A673 (cell line): ENCODE data around the gene CAPN1. TPM values are rescaled to one million over a fixed set of nuclear protein-coding genes. Genes with fewer than 3 reads are reported as not detected.

Experiments
- BruUV-seq: library from RNA; stranded (reverse); fragments of 400-500 nt; replicated peaks from 2 replicates; lab custom pipeline; 2021; lab: Mats Ljungman, UMichigan
- CTCF ChIA-PET: fragments of 300-600 bp; sonication (Branson Sonifier 250); formaldehyde crosslinking; loops from one replicate; lab custom pipeline; 2022; ENCODE audit warnings: antibody characterized with exemption; lab: Charles Lee
- POLR2A ChIA-PET: fragments of 300-600 bp; sonication (Branson Sonifier 250); formaldehyde crosslinking; loops from one replicate; lab custom pipeline; 2022; ENCODE audit warnings: antibody characterized with exemption; ENCODE audit not compliant: low non-redundant PET; lab: Charles Lee
- DNase-seq: peaks from one replicate; pipeline ENCODE4 v3.0.0-alpha.2; 2015; ENCODE audit warnings: low spot score
- H3K27ac ChIP-seq: fragments of 200-600 bp; sonication (generic); 2 replicates; pipeline ENCODE4 v1.5.1; 2016; ENCODE audit warnings: mixed run types, low read depth, mild to moderate bottlenecking, mixed read lengths, antibody characterized with exemption, low read length; ENCODE audit not compliant: poor library complexity, severe bottlenecking
- H3K27me3 ChIP-seq: fragments of 200-600 bp; sonication (generic); replicated peaks from 2 replicates; pipeline ENCODE4 v1.6.1; 2017; ENCODE audit warnings: mixed run types, low read depth, mild to moderate bottlenecking, mixed read lengths, antibody characterized with exemption, low read length; ENCODE audit not compliant: insufficient read depth, poor library complexity
- H3K36me3 ChIP-seq: fragments of 200-600 bp; sonication (generic); 2 replicates; pipeline ENCODE4 v1.6.1; 2016; ENCODE audit warnings: mixed run types, mild to moderate bottlenecking, mixed read lengths, antibody characterized with exemption, low read length; ENCODE audit not compliant: insufficient read depth, poor library complexity, severe bottlenecking
- H3K4me1 ChIP-seq: fragments of 200-600 bp; sonication (generic); 2 replicates; pipeline ENCODE4 v1.6.1; 2017; ENCODE audit warnings: mixed run types, mild to moderate bottlenecking, mixed read lengths, antibody characterized with exemption, low read length; ENCODE audit not compliant: insufficient read depth, poor library complexity, severe bottlenecking
- H3K4me3 ChIP-seq: fragments of 200-600 bp; sonication (generic); 2 replicates; pipeline ENCODE4 v1.5.1; 2016; ENCODE audit warnings: low read depth, mixed run types, mild to moderate bottlenecking, mixed read lengths, low read length; ENCODE audit not compliant: poor library complexity, severe bottlenecking
- H3K9me3 ChIP-seq: fragments of 200-600 bp; sonication (generic); 2 replicates; pipeline ENCODE4 v1.6.1; 2016; ENCODE audit warnings: mixed run types, low read depth, mild to moderate bottlenecking, mixed read lengths, antibody characterized with exemption, low read length; ENCODE audit not compliant: poor library complexity, severe bottlenecking
- CTCF ChIP-seq: fragments of 300-800, 200-600 bp; sonication (generic); conservative IDR thresholded peaks from 2 replicates; pipeline ENCODE4 v1.5.1; 2017; ENCODE audit warnings: low read depth, mild to moderate bottlenecking, antibody characterized with exemption, low read length, moderate library complexity, mixed read lengths
- EZH2 ChIP-seq: fragments of 200-600 bp; sonication (generic); IDR thresholded peaks from 2 replicates; pipeline ENCODE4 v1.6.1; 2017; ENCODE audit warnings: borderline replicate concordance, low read depth, mild to moderate bottlenecking, mixed read lengths, antibody characterized with exemption, low read length; ENCODE audit not compliant: poor library complexity, severe bottlenecking
- intact Hi-C: fragments of 100-400 bp; cut with micrococcal nuclease; formaldehyde crosslinking; loops from one replicate; pipeline ENCODE4 v1.10.0; 2022; ENCODE audit not compliant: unreplicated experiment
- total RNA-seq: library from RNA; stranded (reverse); gene quantifications from 2 replicates; pipeline ENCODE4 v1.2.3, GENCODE V29; 2021

CAPN1 gene
- total RNA-seq, 1 experiment from 2014 or later: 79.9 TPM

DNA sequence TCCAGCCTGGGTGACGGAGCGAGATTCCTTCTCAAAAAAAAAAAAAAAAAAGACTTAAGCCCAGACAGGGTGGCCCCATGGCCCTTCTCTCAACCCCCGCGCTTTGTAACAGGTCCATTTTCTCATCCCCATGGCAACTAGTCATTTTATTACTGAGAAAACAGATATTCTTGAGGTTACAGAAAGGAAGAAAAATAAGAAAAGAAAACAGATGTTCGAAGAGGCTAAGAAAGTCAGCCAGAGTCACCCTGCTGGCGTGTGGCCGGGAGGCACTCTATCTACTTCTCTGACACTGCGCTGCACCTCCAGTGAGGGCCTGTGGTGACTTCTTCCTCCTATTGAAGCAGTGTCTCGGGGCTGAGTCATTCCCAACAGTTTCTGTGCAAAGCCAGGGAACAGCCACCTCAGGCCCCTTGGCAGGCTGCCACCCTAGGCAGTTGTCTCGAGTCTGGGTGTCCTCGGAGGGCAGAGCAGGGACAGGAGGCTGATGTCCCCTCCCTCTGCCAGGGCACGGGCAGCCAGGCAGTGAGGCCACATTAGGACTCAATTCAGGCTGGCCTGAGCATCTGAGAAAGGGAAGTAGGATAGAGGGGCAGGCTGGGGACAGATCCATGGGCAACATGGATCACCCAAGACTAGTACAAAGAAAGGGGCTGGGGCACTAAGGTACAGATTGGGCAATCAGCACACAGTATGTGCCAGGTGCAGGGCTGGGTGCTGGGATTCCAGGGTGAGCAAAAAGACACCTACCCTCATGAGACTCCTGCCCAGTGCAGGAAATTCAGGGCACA, 31.0 kb upstream of the CAPN1 start:
- TF ChIP-seq CTCF: no peak
- no peak for TF ChIP-seq EZH2
- Histone ChIP-seq H3K27me3 (no peaks in the 10 kb centered on the region), H3K4me3 (no peak overlapping the region), H3K27ac (no peak overlapping the region), H3K36me3 (no peaks in the 10 kb centered on the region), H3K4me1 (no peaks in the 10 kb centered on the region), H3K9me3 (peaks cover 5% of the 10 kb centered on the region)
- DNase-seq: peak; percentile 80
- intact Hi-C loops: no loop called here
- ChIA-PET POLR2A (no interaction called here), CTCF (no interaction called here)
- BruUV-seq: no TSS peak

DNA sequence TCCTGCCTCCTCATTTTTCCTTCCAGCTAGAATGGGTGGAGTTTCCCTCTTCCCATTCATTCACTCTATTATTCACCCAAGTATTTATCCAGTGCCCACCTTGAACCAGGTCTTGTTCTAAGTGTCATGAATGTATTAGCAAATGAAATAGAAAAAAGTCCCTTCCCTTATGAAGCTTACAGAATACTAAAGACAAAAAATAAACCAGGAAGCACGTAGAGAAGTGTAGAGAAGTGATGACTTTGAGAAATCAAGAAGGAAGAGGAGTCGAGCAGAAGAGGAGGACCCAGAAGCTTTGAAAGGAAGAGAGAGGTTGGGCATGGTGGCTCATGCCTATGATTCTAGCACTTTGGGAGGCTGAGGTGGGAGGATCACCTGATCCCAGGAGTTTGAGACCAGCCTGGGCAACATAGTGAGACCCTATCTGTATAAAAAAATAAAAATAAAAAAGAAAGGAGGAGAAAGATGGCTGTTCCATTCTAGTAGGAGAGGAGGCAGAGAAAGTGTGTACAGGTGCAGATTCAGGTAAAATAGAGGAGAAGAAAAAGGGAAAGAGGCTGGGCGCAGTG, 30.3 kb upstream of the CAPN1 start:
- H3K36me3 ChIP-seq: no peaks in the 10 kb centered on the region
- no peak overlapping the region for H3K27ac ChIP-seq
- H3K4me1 ChIP-seq: no peaks in the 10 kb centered on the region
- TF ChIP-seq CTCF (no peak), EZH2 (no peak)
- no peak overlapping the region for H3K4me3 ChIP-seq
- peaks cover 5% of the 10 kb centered on the region for H3K9me3 ChIP-seq
- ChIA-PET CTCF (no interaction called here), POLR2A (no interaction called here)
- intact Hi-C loops: no loop called here
- H3K27me3 ChIP-seq: no peaks in the 10 kb centered on the region
- no TSS peak for BruUV-seq
- DNase-seq: no peak

DNA sequence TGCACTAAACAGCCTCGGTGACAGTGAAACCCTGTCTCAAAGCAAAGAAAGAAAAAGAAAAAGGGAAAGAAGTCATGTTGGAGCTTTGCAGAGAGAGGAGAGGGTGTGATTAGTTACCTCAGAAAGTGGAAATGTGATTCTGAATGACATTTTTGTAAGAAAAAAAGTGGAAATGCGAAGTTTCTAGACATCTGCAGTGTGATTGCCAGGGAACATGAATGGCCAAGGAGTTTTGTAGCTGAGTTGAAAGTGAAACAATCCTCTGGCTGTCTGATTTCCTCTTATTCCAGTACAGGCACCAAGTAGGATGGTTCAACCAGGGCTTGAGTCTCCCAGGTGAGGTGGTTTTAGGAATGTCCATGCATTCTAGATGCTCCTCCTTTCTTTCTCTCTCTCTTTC, 29.6 kb upstream of the CAPN1 start:
- H3K9me3 ChIP-seq: peaks cover 4% of the 10 kb centered on the region
- POLR2A ChIA-PET: no interaction called here
- no TSS peak for BruUV-seq
- CTCF ChIA-PET: no interaction called here
- H3K4me1 ChIP-seq: no peaks in the 10 kb centered on the region
- no peak overlapping the region for H3K4me3 ChIP-seq
- H3K27me3 ChIP-seq: no peaks in the 10 kb centered on the region
- TF ChIP-seq CTCF: no peak
- TF ChIP-seq EZH2: no peak
- H3K27ac ChIP-seq: no peak overlapping the region
- intact Hi-C loops: no loop called here
- no peak for DNase-seq
- H3K36me3 ChIP-seq: no peaks in the 10 kb centered on the region
